Measurements from ENCODE around the gene TMEM154.

The TMEM154 gene

DNA sequence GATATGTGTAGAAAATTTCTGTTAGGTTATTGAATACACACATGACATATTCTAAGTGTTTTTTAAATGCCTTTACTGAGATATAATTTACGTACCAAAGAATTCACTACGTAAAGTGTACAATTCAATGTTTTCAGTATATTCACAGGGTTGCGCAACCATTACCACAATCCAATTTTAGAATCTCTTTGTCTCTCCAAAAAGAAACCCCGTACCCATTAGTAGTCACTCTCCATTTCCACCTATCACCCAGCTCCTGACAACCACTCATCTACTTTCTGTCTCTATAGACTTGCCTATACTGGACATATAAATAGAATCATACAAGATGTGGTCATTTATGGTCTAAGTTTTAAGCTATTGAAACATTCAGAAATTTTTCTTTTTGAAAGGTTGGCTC, 90.9 kb downstream of the TMEM154 start:
- no peak for DNase-seq

- DNase-seq = no peak
These were observed 92.7 kb downstream of the TMEM154 start for GRCh38 chr4:152587127-152587526.

- no peak for DNase-seq
These were observed 93.1 kb downstream of the TMEM154 start for GRCh38 chr4:152586668-152587067.

DNA sequence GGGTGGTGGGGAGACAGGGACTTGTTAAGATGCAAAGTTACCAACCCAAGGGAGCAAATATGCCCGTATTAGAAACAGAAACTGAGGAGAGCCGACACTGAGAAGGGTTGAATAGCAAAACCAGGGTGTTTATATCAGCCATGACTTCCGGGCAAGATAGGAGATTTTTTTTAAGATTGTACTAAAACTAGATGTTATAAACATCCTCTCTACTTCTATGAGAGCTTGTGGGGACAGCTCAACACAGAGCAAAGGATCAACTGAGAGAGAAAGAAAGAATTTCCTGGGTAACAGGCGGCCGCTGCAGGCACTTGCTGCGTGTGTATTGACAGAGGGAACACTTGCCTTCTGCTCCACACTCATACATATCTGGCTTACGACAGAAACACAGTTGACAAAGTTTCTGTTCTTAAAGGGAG, 94.8 kb downstream of the TMEM154 start:
- no peak for DNase-seq

- DNase-seq = no peak
These were observed 98.1 kb downstream of the TMEM154 start for GRCh38 chr4:152581536-152582160.

GRCh38 chr4:152579916-152580315, 99.9 kb downstream of the TMEM154 start:
- DNase-seq = no peak

- DNase-seq = no peak
These were observed 100.6 kb downstream of the TMEM154 start for GRCh38 chr4:152579107-152579764.

GRCh38 chr4:152578670-152579069, 101.1 kb downstream of the TMEM154 start:
- no peak for DNase-seq

GRCh38 chr4:152577708-152578396, 101.9 kb downstream of the TMEM154 start:
- DNase-seq = no peak

GRCh38 chr4:152575533-152575932, 104.3 kb downstream of the TMEM154 start:
- no peak for DNase-seq

DNA sequence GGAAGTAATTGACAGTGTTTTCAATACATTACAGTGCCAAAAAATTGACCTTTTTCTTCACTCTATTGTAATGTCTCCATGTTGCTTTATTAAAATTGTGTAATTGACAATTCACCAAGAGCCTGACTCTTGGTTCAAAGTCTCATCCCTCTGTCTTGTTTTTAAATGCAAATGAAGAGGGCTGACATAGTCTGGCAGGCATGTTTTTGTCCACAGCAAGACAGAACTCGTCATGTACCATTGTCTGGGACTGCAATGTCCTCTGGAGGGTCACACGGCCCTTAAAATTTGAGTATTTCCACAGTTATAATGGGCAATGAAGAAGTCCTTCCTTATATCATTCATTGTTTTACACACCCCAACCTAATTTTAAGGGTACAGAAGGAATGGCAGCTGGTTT, 105.9 kb downstream of the TMEM154 start:
- no peak for DNase-seq

GRCh38 chr4:152572417-152573086, 107.2 kb downstream of the TMEM154 start:
- no peak for DNase-seq

DNA sequence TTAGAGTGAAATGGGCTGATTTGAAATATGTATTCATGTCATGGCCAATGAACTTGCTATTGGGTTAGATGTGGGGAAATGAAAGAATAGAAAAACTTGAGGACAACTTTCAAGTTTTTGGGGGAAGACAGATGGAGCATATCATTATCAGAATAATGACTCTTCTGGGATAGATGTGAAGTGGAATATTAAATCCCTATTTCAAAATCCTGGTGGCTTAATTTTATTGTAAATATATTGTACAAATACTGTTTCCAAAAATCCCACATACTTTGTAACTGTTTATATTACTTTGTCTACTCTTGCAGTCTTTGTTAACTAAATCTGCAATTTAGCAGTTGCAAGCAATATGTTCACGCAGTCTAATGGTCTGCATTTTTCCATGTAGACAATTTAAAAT, 108.0 kb downstream of the TMEM154 start:
- no peak for DNase-seq

DNA sequence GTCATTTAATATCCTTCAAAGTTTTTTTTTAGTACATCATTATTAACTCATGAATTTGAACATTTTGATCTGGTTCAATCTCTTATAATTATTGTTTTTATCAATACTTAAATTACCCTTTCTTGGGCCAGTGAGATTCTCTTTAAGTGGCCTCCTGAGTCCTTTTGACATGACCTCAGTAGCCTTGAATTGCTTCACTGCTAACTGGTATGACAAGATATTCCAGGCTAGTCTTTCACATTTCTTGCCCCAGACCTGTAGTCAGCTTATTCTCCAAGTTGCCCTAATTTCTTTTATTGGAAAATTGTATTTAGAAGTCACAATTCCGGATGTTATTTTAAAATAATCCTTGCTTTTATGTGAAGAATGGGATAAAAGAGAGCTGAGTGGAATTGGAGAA, 108.5 kb downstream of the TMEM154 start:
- no peak for DNase-seq
